ENCODE data around the gene CLP1.

Gene CLP1

DNA sequence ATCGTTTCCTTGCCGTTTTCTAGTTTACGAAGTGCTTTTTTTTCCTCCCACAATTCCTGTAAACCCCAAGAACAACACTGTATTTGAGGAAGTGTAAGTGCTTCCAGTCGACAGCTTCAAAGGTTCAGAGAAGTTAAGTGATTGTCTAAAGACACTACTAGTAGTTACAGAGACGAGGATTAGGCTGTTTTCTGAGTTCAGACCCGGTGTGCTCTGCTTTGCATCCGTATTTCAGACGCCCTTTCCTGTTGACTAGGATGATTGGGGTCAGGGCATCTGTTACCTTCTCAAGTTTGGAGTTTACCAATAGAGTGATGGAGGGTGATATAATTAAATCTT, 430 bp downstream of the CLP1 start:
- no peak for DNase-seq (ENCODE audit: extremely low read depth, insufficient read length)
- peak overlapping the region; percentile 71 for H3K4me3 ChIP-seq (replicated peaks; ENCODE audit: low read depth, low read length)
- TF ChIP-seq, protein P1, sequence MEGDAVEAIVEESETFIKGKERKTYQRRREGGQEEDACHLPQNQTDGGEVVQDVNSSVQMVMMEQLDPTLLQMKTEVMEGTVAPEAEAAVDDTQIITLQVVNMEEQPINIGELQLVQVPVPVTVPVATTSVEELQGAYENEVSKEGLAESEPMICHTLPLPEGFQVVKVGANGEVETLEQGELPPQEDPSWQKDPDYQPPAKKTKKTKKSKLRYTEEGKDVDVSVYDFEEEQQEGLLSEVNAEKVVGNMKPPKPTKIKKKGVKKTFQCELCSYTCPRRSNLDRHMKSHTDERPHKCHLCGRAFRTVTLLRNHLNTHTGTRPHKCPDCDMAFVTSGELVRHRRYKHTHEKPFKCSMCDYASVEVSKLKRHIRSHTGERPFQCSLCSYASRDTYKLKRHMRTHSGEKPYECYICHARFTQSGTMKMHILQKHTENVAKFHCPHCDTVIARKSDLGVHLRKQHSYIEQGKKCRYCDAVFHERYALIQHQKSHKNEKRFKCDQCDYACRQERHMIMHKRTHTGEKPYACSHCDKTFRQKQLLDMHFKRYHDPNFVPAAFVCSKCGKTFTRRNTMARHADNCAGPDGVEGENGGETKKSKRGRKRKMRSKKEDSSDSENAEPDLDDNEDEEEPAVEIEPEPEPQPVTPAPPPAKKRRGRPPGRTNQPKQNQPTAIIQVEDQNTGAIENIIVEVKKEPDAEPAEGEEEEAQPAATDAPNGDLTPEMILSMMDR (IDR thresholded peaks at IDR 0.05; ENCODE audit: insufficient read depth, low read length, poor library complexity, severe bottlenecking): no peak
- peaks cover 13% of the 10 kb centered on the region for H3K36me3 ChIP-seq (ENCODE audit: control insufficient read depth, insufficient read depth, low read length)
- no peaks in the 10 kb centered on the region for H3K27me3 ChIP-seq (replicated peaks; ENCODE audit: control insufficient read depth, insufficient read depth, low read length)

DNA sequence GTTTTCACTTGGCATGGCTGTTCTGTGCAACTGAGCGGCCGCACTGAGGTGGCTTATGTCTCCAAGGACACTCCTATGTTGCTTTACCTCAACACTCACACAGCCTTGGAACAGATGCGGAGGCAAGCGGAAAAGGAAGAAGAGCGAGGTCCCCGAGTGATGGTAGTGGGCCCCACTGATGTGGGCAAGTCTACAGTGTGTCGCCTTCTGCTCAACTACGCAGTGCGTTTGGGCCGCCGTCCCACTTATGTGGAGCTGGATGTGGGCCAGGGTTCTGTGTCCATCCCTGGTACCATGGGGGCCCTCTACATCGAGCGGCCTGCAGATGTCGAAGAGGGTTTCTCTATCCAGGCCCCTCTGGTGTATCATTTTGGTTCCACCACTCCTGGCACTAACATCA, 2.1 kb downstream of the CLP1 start:
- TF ChIP-seq, protein P1 (IDR thresholded peaks at IDR 0.05; ENCODE audit: insufficient read depth, low read length, poor library complexity, severe bottlenecking): no peak
- Histone ChIP-seq H3K36me3 (ENCODE audit: control insufficient read depth, insufficient read depth, low read length) (peaks cover 13% of the 10 kb centered on the region), H3K27me3 (replicated peaks; ENCODE audit: control insufficient read depth, insufficient read depth, low read length) (no peaks in the 10 kb centered on the region), H3K4me3 (replicated peaks; ENCODE audit: low read depth, low read length) (no peak overlapping the region)
- no peak for DNase-seq (ENCODE audit: extremely low read depth, insufficient read length)

DNA sequence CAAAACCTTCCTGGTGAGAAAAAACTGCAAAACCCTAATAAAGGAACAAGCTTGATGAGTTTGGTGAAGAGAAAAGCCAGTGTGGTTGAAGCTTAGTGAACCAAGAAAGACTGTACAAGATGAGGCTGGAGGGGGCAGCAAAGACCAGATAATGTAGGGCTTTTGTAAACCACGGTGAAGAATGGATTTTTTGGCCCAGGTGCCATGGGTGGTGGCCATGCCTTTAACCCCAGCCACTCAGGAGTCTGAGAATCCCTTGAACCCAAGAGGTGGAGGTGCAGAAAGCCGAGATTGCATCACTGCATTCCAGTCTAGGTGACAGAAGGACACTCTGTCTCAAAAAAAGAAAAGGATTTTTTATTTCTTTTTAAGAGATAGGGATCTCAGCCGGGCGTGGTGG, 5.3 kb downstream of the CLP1 start:
- Histone ChIP-seq H3K36me3 (ENCODE audit: control insufficient read depth, insufficient read depth, low read length) (peaks cover 13% of the 10 kb centered on the region), H3K4me3 (replicated peaks; ENCODE audit: low read depth, low read length) (no peak overlapping the region), H3K27me3 (replicated peaks; ENCODE audit: control insufficient read depth, insufficient read depth, low read length) (no peaks in the 10 kb centered on the region)
- DNase-seq (ENCODE audit: extremely low read depth, insufficient read length): no peak
- TF ChIP-seq, protein P1 (IDR thresholded peaks at IDR 0.05; ENCODE audit: insufficient read depth, low read length, poor library complexity, severe bottlenecking): peak; percentile 34

- H3K27me3 ChIP-seq (replicated peaks; ENCODE audit: control insufficient read depth, insufficient read depth, low read length): no peaks in the 10 kb centered on the region
- peaks cover 13% of the 10 kb centered on the region for H3K36me3 ChIP-seq (ENCODE audit: control insufficient read depth, insufficient read depth, low read length)
- no peak for DNase-seq (ENCODE audit: extremely low read depth, insufficient read length)
- TF ChIP-seq, protein P1 (IDR thresholded peaks at IDR 0.05; ENCODE audit: insufficient read depth, low read length, poor library complexity, severe bottlenecking): no peak
- H3K4me3 ChIP-seq (replicated peaks; ENCODE audit: low read depth, low read length): no peak overlapping the region
Observed at GRCh38 chr11:57663975-57664374, 6.4 kb downstream of the CLP1 start.

DNA sequence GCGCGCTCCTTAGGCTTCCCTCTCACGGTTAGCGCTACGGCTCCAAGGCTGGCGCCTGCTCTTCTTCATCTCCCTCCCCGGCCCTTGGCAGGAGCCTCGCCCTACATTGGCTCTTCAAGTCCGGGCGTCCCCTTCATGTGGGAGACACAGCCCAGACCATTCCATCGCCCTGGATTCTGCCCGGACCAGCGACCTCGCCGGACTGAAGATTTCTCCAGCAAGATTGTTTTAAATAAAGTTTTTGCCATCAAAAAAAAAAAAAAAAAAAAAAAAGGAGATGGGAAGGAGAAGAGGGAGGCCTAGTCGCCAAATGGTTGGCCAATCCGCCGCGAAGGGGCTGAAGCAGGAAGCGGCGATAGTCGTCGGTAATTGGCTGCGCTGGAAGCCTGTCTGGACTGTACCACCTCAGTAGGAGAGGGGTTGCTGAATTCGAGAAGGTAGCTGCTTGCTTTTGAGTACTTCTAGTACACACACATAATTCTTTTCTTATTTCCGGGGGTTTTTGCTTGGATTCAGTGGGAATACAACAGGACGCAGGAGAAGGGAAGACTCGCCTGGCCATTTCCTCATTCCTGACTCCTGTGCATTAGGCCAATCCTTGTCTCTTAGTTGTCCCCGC, 9.7 kb downstream of the CLP1 start:
- Histone ChIP-seq H3K27me3 (replicated peaks; ENCODE audit: control insufficient read depth, insufficient read depth, low read length) (no peaks in the 10 kb centered on the region), H3K4me3 (replicated peaks; ENCODE audit: low read depth, low read length) (peak overlapping the region; percentile 81), H3K36me3 (ENCODE audit: control insufficient read depth, insufficient read depth, low read length) (peaks cover 2% of the 10 kb centered on the region; the same call in 1 of the 2 replicates)
- DNase-seq (ENCODE audit: extremely low read depth, insufficient read length): peak; percentile 93
- TF ChIP-seq, protein P1 (IDR thresholded peaks at IDR 0.05; ENCODE audit: insufficient read depth, low read length, poor library complexity, severe bottlenecking): no peak

Data from GM06990 (cell line).